Measurements from ENCODE around the gene TNIP1.

The TNIP1 gene

GRCh38 chr5:151007430-151008209 is 73.2 kb downstream of the TNIP1 start:
- H3K27ac ChIP-seq: no peak overlapping the region
- no peak for DNase-seq (ENCODE audit: low read depth, low spot score)

- DNase-seq (ENCODE audit: low read depth, low spot score): no peak
- H3K27ac ChIP-seq: no peak overlapping the region
Measured at GRCh38 chr5:151006704-151007334, 74.0 kb downstream of the TNIP1 start.

- no peak overlapping the region for H3K27ac ChIP-seq
Measured at GRCh38 chr5:151005950-151006576, 74.8 kb downstream of the TNIP1 start.

GRCh38 chr5:151005187-151005949 is 75.5 kb downstream of the TNIP1 start:
- no peak overlapping the region for H3K27ac ChIP-seq
- DNase-seq (ENCODE audit: low read depth, low spot score): no peak

More at GRCh38 chr5:151005950-151006576, 74.8 kb downstream of the TNIP1 start:
- no peak for DNase-seq (ENCODE audit: low read depth, low spot score)

- no peak overlapping the region for H3K27ac ChIP-seq
- DNase-seq (ENCODE audit: low read depth, low spot score): no peak
Measured at GRCh38 chr5:151004499-151004898, 76.3 kb downstream of the TNIP1 start.

GRCh38 chr5:151003503-151003860 is 77.4 kb downstream of the TNIP1 start:
- DNase-seq (ENCODE audit: low read depth, low spot score): no peak
- H3K27ac ChIP-seq: no peak overlapping the region

- H3K27ac ChIP-seq: no peak overlapping the region
- DNase-seq (ENCODE audit: low read depth, low spot score): no peak
Measured at GRCh38 chr5:151002681-151003502, 77.9 kb downstream of the TNIP1 start.

GRCh38 chr5:151002250-151002649 is 78.6 kb downstream of the TNIP1 start:
- no peak for DNase-seq (ENCODE audit: low read depth, low spot score)
- no peak overlapping the region for H3K27ac ChIP-seq

- no peak overlapping the region for H3K27ac ChIP-seq
- no peak for DNase-seq (ENCODE audit: low read depth, low spot score)
Measured at GRCh38 chr5:151001436-151001835, 79.4 kb downstream of the TNIP1 start.

GRCh38 chr5:150999704-151000442 is 81.0 kb downstream of the TNIP1 start:
- no peak overlapping the region for H3K27ac ChIP-seq
- no peak for DNase-seq (ENCODE audit: low read depth, low spot score)

- DNase-seq (ENCODE audit: low read depth, low spot score): no peak
- no peak overlapping the region for H3K27ac ChIP-seq
Measured at GRCh38 chr5:150993826-150994412, 86.9 kb downstream of the TNIP1 start.

GRCh38 chr5:150993422-150993821 is 87.4 kb downstream of the TNIP1 start:
- no peak for DNase-seq (ENCODE audit: low read depth, low spot score)
- no peak overlapping the region for H3K27ac ChIP-seq

GRCh38 chr5:150992705-150993104 is 88.1 kb downstream of the TNIP1 start:
- no peak overlapping the region for H3K27ac ChIP-seq
- DNase-seq (ENCODE audit: low read depth, low spot score): no peak

GRCh38 chr5:150989695-150990094 is 91.1 kb downstream of the TNIP1 start:
- no peak for DNase-seq (ENCODE audit: low read depth, low spot score)
- no peak overlapping the region for H3K27ac ChIP-seq

- DNase-seq (ENCODE audit: low read depth, low spot score): peak; percentile 8
- H3K27ac ChIP-seq: no peak overlapping the region
Measured at GRCh38 chr5:150987746-150988145, 93.1 kb downstream of the TNIP1 start.

Measured in epithelial cell of prostate (primary cell).